HG02840 (cell line): ENCODE data around the gene SDF2L1.
"Not testable (repeated sequence)": the region's sequence is repeated elsewhere in the genome, so short reads cannot be mapped to it uniquely, and the experiment has no call there.

Experiments
- ATAC-seq: cut with Tn5 transposase; IDR thresholded peaks from one replicate; pipeline ENCODE4 v1.9.1; 2021; ENCODE audit warnings: mild to moderate bottlenecking, moderate library complexity, moderate number of reproducible peaks; ENCODE audit not compliant: unreplicated experiment, low FRiP score

Gene SDF2L1

GRCh38 chr22:21635771-21636510, 6.2 kb upstream of the SDF2L1 start:
- ATAC-seq: no peak

- ATAC-seq: no peak
Measured at GRCh38 chr22:21636629-21637218, 5.4 kb upstream of the SDF2L1 start.

GRCh38 chr22:21637450-21637849, 4.7 kb upstream of the SDF2L1 start:
- ATAC-seq: not testable (repeated sequence)

GRCh38 chr22:21639359-21639758, 2.7 kb upstream of the SDF2L1 start:
- ATAC-seq: no peak

- no peak for ATAC-seq
Measured at GRCh38 chr22:21640810-21641209, 1.3 kb upstream of the SDF2L1 start.

- no peak for ATAC-seq
Measured at GRCh38 chr22:21641417-21641788, 699 bp upstream of the SDF2L1 start.

GRCh38 chr22:21642584-21643448, 714 bp downstream of the SDF2L1 start:
- no peak for ATAC-seq

GRCh38 chr22:21643533-21644357, 1.6 kb downstream of the SDF2L1 start:
- ATAC-seq: no peak

GRCh38 chr22:21645513-21645912, 3.4 kb downstream of the SDF2L1 start:
- not testable (repeated sequence) for ATAC-seq

- ATAC-seq: no peak
Measured at GRCh38 chr22:21646608-21647590, 4.8 kb downstream of the SDF2L1 start.

- no peak for ATAC-seq
Measured at GRCh38 chr22:21650280-21650679, 8.2 kb downstream of the SDF2L1 start.

- peak; percentile 4 for ATAC-seq
Measured at GRCh38 chr22:21650823-21651520, 8.9 kb downstream of the SDF2L1 start.

GRCh38 chr22:21651521-21652009, 9.5 kb downstream of the SDF2L1 start:
- peak; percentile 20 for ATAC-seq

- ATAC-seq: peak; percentile 79
Measured at GRCh38 chr22:21652010-21652546, 10.0 kb downstream of the SDF2L1 start.

- ATAC-seq: no peak
Measured at GRCh38 chr22:21652547-21653545, 10.7 kb downstream of the SDF2L1 start.

- no peak for ATAC-seq
Measured at GRCh38 chr22:21657020-21657359, 14.9 kb downstream of the SDF2L1 start.

- peak; percentile 67 for ATAC-seq
Measured at GRCh38 chr22:21657360-21658032, 15.4 kb downstream of the SDF2L1 start.
